WTC11 (cell line): ENCODE data around the gene SINHCAF. TPM values are rescaled to one million over a fixed set of nuclear protein-coding genes. Genes with fewer than 3 reads are reported as not detected.

Experiments used
- ATAC-seq: fragments of 200-7000 bp; cut with Tn5 transposase; 2 replicates; pipeline ENCODE4 v1.10.0; 2021; ENCODE audit warnings: mild to moderate bottlenecking, moderate library complexity
- CTCF ChIA-PET: fragments of 300-600 bp; sonication (Branson Sonifier 250); formaldehyde crosslinking; loops from one replicate; lab custom pipeline; 2021; ENCODE audit warnings: antibody characterized with exemption; lab: Charles Lee
- POLR2A ChIA-PET: fragments of 350-600 bp; sonication (Branson Sonifier 250); formaldehyde crosslinking; loops from one replicate; lab custom pipeline; 2021; ENCODE audit warnings: antibody characterized with exemption; lab: Charles Lee
- DNase-seq: peaks from one replicate; pipeline ENCODE4 v3.0.0; 2021; ENCODE audit warnings: low spot score
- H3K27ac Mint-ChIP-seq: 2 replicates; pipeline ENCODE4 v1.8.0; 2021; ENCODE audit warnings: mixed read lengths
- H3K27me3 Mint-ChIP-seq: 2 replicates; pipeline ENCODE4 v1.8.0; 2021; ENCODE audit warnings: low read depth, mild to moderate bottlenecking, moderate library complexity, mixed read lengths
- H3K36me3 Mint-ChIP-seq: 2 replicates; pipeline ENCODE4 v1.8.0; 2021; ENCODE audit warnings: mixed read lengths
- H3K4me1 Mint-ChIP-seq: 2 replicates; pipeline ENCODE4 v1.8.0; 2022; ENCODE audit warnings: mixed read lengths
- H3K4me3 Mint-ChIP-seq: 2 replicates; pipeline ENCODE4 v1.8.0; 2021; ENCODE audit warnings: mild to moderate bottlenecking, moderate library complexity, mixed read lengths
- H3K9me3 Mint-ChIP-seq: 2 replicates; pipeline ENCODE4 v1.8.0; 2021; ENCODE audit warnings: mixed read lengths
- CREB1 ChIP-seq: sonication (generic); formaldehyde crosslinking; IDR thresholded peaks from 2 replicates; pipeline ENCODE4 v1.8.0; 2023; ENCODE audit warnings: mild to moderate bottlenecking, missing genetic modification reagents
- ELF4 ChIP-seq: sonication (generic); formaldehyde crosslinking; IDR thresholded peaks from 2 replicates; pipeline ENCODE4 v1.8.1; 2022; ENCODE audit warnings: low read depth, mild to moderate bottlenecking, moderate library complexity, missing genetic modification reagents
- ETV6 ChIP-seq: sonication (generic); formaldehyde crosslinking; IDR thresholded peaks from 2 replicates; pipeline ENCODE4 v1.8.1; 2022; ENCODE audit warnings: mild to moderate bottlenecking, missing genetic modification reagents
- FOXJ3 ChIP-seq: sonication (generic); formaldehyde crosslinking; IDR thresholded peaks from 2 replicates; pipeline ENCODE4 v1.9.0; 2021; ENCODE audit warnings: missing genetic modification reagents, mild to moderate bottlenecking, borderline replicate concordance
- MYBL2 ChIP-seq: sonication (generic); formaldehyde crosslinking; IDR thresholded peaks from 2 replicates; pipeline ENCODE4 v1.8.1; 2023; ENCODE audit warnings: mild to moderate bottlenecking, moderate library complexity, missing genetic modification reagents
- NFATC4 ChIP-seq: fragments of 250-450 bp; sonication (Bioruptor Pico); IDR thresholded peaks from 2 replicates; pipeline ENCODE4 v1.9.0; 2021; ENCODE audit warnings: mild to moderate bottlenecking
- NR3C1 ChIP-seq: sonication (generic); formaldehyde crosslinking; conservative IDR thresholded peaks from 2 replicates; pipeline ENCODE4 v1.8.1; 2023; ENCODE audit warnings: low read depth, mild to moderate bottlenecking, missing genetic modification reagents
- PRRX2 ChIP-seq: fragments of 250-450 bp; sonication (Bioruptor Pico); IDR thresholded peaks from 2 replicates; pipeline ENCODE4 v1.8.0; 2021; ENCODE audit warnings: mild to moderate bottlenecking
- SMAD3 ChIP-seq: sonication (generic); formaldehyde crosslinking; IDR thresholded peaks from 2 replicates; pipeline ENCODE4 v1.8.0; 2022; ENCODE audit warnings: missing genetic modification reagents, mild to moderate bottlenecking, borderline replicate concordance
- ZNF219 ChIP-seq: sonication (generic); formaldehyde crosslinking; IDR thresholded peaks from 2 replicates; pipeline ENCODE4 v1.8.0; 2023; ENCODE audit warnings: missing genetic modification reagents, mild to moderate bottlenecking, borderline replicate concordance
- ZNF671 ChIP-seq: fragments of 250-450 bp; sonication (Bioruptor Pico); IDR thresholded peaks from 2 replicates; pipeline ENCODE4 v1.8.0; 2021; ENCODE audit warnings: mild to moderate bottlenecking
- total RNA-seq: library from RNA; stranded (reverse); gene quantifications from 3 replicates; pipeline ENCODE4 v1.2.3, GENCODE V29; 2021
- TF ChIP-seq, protein P1 (sequence below): sonication (generic); formaldehyde crosslinking; IDR thresholded peaks from 2 replicates; pipeline ENCODE4 v1.8.0; 2022; ENCODE audit warnings: mild to moderate bottlenecking, missing genetic modification reagents
- TF ChIP-seq, protein P2 (sequence below): sonication (generic); formaldehyde crosslinking; IDR thresholded peaks from 2 replicates; pipeline ENCODE4 v1.8.0; 2023; ENCODE audit warnings: missing genetic modification reagents
- TF ChIP-seq, protein P3 (sequence below): sonication (generic); formaldehyde crosslinking; IDR thresholded peaks from 2 replicates; pipeline ENCODE4 v1.8.0; 2022; ENCODE audit warnings: mild to moderate bottlenecking, missing genetic modification reagents
- TF ChIP-seq, protein P4 (sequence below): sonication (generic); formaldehyde crosslinking; IDR thresholded peaks from 2 replicates; pipeline ENCODE4 v1.8.1; 2022; ENCODE audit warnings: low read depth, missing genetic modification reagents, borderline replicate concordance
- TF ChIP-seq, protein P5 (sequence below): sonication (generic); formaldehyde crosslinking; IDR thresholded peaks from 2 replicates; pipeline ENCODE4 v1.8.1; 2023; ENCODE audit warnings: mild to moderate bottlenecking, moderate library complexity, missing genetic modification reagents
- TF ChIP-seq, protein P6 (sequence below): sonication (generic); formaldehyde crosslinking; IDR thresholded peaks from 2 replicates; pipeline ENCODE4 v1.8.0; 2023; ENCODE audit warnings: missing genetic modification reagents, mild to moderate bottlenecking, borderline replicate concordance
- TF ChIP-seq, protein P7 (sequence below): sonication (generic); formaldehyde crosslinking; IDR thresholded peaks from 2 replicates; pipeline ENCODE4 v1.8.1; 2023; ENCODE audit warnings: mild to moderate bottlenecking, missing genetic modification reagents, moderate library complexity
- TF ChIP-seq, protein P8 (sequence below): fragments of 250-450 bp; sonication (Bioruptor Pico); IDR thresholded peaks from 2 replicates; pipeline ENCODE4 v1.9.0; 2021; ENCODE audit warnings: mild to moderate bottlenecking, borderline replicate concordance

The SINHCAF gene
- total RNA-seq, 1 experiment from 2014 or later: 407 TPM

DNA sequence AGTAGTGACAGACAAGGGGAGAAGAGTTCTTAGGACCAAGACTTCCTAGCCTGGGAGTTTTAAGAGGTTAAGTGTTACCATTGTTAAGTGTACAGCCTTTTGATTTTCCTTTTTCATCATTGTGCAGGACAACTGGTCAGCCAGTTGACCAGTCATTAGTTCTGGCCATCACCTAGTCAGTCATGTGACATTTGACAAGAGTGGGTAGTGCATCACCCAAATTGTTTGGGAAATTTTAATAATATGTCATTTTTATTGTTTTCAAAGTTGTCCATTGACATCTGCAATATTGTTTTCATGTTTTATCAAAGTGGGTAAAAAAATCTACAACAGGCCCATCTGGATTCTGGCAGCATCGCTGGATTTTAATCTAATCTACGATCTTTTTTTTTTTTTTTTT, 15.5 kb downstream of the SINHCAF start:
- H3K9me3 Mint-ChIP-seq: no peaks in the 10 kb centered on the region
- ATAC-seq (no peak), DNase-seq (no peak)
- no peaks in the 10 kb centered on the region for H3K27me3 Mint-ChIP-seq
- CTCF ChIA-PET: no interaction called here
- peaks cover 88% of the 10 kb centered on the region for H3K4me1 Mint-ChIP-seq
- TF ChIP-seq NFATC4 (CRISPR knock-in tag) (no peak), MYBL2 (CRISPR knock-in tag) (no peak), ETV6 (CRISPR knock-in tag) (no peak), FOXJ3 (no peak), ZNF671 (CRISPR knock-in tag) (no peak), CREB1 (no peak), ZNF219 (CRISPR knock-in tag) (no peak), SMAD3 (CRISPR knock-in tag) (no peak), NR3C1 (CRISPR knock-in tag) (no peak), ELF4 (CRISPR knock-in tag) (no peak), PRRX2 (CRISPR knock-in tag) (no peak)
- TF ChIP-seq, protein P1, sequence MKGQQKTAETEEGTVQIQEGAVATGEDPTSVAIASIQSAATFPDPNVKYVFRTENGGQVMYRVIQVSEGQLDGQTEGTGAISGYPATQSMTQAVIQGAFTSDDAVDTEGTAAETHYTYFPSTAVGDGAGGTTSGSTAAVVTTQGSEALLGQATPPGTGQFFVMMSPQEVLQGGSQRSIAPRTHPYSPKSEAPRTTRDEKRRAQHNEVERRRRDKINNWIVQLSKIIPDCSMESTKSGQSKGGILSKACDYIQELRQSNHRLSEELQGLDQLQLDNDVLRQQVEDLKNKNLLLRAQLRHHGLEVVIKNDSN: no peak
- TF ChIP-seq, protein P2, sequence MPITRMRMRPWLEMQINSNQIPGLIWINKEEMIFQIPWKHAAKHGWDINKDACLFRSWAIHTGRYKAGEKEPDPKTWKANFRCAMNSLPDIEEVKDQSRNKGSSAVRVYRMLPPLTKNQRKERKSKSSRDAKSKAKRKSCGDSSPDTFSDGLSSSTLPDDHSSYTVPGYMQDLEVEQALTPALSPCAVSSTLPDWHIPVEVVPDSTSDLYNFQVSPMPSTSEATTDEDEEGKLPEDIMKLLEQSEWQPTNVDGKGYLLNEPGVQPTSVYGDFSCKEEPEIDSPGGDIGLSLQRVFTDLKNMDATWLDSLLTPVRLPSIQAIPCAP: no peak
- TF ChIP-seq, protein P3, sequence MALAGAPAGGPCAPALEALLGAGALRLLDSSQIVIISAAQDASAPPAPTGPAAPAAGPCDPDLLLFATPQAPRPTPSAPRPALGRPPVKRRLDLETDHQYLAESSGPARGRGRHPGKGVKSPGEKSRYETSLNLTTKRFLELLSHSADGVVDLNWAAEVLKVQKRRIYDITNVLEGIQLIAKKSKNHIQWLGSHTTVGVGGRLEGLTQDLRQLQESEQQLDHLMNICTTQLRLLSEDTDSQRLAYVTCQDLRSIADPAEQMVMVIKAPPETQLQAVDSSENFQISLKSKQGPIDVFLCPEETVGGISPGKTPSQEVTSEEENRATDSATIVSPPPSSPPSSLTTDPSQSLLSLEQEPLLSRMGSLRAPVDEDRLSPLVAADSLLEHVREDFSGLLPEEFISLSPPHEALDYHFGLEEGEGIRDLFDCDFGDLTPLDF (CRISPR knock-in tag): no peak
- TF ChIP-seq, protein P4, sequence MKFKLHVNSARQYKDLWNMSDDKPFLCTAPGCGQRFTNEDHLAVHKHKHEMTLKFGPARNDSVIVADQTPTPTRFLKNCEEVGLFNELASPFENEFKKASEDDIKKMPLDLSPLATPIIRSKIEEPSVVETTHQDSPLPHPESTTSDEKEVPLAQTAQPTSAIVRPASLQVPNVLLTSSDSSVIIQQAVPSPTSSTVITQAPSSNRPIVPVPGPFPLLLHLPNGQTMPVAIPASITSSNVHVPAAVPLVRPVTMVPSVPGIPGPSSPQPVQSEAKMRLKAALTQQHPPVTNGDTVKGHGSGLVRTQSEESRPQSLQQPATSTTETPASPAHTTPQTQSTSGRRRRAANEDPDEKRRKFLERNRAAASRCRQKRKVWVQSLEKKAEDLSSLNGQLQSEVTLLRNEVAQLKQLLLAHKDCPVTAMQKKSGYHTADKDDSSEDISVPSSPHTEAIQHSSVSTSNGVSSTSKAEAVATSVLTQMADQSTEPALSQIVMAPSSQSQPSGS (CRISPR knock-in tag): no peak
- TF ChIP-seq, protein P5, sequence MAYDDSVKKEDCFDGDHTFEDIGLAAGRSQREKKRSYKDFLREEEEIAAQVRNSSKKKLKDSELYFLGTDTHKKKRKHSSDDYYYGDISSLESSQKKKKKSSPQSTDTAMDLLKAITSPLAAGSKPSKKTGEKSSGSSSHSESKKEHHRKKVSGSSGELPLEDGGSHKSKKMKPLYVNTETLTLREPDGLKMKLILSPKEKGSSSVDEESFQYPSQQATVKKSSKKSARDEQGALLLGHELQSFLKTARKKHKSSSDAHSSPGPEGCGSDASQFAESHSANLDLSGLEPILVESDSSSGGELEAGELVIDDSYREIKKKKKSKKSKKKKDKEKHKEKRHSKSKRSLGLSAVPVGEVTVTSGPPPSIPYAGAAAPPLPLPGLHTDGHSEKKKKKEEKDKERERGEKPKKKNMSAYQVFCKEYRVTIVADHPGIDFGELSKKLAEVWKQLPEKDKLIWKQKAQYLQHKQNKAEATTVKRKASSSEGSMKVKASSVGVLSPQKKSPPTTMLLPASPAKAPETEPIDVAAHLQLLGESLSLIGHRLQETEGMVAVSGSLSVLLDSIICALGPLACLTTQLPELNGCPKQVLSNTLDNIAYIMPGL (CRISPR knock-in tag): no peak
- POLR2A ChIA-PET: interaction anchor here (0.6 kb wide), 1 partner anchor 35 kb away, joined by 3 read pairs; no protein-coding TSS in a partner anchor
- H3K27ac Mint-ChIP-seq: peak overlapping the region; percentile 77; the same call in 1 of the 2 replicates
- no peak overlapping the region for H3K4me3 Mint-ChIP-seq
- H3K36me3 Mint-ChIP-seq: peaks cover 31% of the 10 kb centered on the region

DNA sequence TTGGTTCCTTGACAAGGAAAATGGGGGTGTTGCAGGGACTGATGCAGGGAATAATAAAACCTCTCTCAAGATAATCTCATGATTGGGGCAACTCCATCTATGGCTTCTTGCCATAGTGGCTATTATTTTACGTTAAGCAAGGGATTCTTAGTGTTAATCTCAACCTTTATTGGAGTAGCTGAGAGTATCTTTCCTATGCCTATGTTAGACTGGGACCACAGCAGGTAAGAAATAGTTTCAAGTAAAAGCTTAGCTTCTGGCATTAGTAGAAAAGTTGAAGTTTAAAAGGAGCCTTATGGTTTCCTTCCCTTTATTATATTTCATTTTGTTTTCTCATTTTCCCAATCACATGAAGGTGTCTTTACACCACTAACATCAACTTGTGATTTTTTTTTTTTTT, 16.7 kb downstream of the SINHCAF start:
- CTCF ChIA-PET: no interaction called here
- no peak for ATAC-seq
- peaks cover 37% of the 10 kb centered on the region for H3K36me3 Mint-ChIP-seq
- TF ChIP-seq, protein P6, sequence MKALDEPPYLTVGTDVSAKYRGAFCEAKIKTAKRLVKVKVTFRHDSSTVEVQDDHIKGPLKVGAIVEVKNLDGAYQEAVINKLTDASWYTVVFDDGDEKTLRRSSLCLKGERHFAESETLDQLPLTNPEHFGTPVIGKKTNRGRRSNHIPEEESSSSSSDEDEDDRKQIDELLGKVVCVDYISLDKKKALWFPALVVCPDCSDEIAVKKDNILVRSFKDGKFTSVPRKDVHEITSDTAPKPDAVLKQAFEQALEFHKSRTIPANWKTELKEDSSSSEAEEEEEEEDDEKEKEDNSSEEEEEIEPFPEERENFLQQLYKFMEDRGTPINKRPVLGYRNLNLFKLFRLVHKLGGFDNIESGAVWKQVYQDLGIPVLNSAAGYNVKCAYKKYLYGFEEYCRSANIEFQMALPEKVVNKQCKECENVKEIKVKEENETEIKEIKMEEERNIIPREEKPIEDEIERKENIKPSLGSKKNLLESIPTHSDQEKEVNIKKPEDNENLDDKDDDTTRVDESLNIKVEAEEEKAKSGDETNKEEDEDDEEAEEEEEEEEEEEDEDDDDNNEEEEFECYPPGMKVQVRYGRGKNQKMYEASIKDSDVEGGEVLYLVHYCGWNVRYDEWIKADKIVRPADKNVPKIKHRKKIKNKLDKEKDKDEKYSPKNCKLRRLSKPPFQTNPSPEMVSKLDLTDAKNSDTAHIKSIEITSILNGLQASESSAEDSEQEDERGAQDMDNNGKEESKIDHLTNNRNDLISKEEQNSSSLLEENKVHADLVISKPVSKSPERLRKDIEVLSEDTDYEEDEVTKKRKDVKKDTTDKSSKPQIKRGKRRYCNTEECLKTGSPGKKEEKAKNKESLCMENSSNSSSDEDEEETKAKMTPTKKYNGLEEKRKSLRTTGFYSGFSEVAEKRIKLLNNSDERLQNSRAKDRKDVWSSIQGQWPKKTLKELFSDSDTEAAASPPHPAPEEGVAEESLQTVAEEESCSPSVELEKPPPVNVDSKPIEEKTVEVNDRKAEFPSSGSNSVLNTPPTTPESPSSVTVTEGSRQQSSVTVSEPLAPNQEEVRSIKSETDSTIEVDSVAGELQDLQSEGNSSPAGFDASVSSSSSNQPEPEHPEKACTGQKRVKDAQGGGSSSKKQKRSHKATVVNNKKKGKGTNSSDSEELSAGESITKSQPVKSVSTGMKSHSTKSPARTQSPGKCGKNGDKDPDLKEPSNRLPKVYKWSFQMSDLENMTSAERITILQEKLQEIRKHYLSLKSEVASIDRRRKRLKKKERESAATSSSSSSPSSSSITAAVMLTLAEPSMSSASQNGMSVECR: no peak
- TF ChIP-seq, protein P7, sequence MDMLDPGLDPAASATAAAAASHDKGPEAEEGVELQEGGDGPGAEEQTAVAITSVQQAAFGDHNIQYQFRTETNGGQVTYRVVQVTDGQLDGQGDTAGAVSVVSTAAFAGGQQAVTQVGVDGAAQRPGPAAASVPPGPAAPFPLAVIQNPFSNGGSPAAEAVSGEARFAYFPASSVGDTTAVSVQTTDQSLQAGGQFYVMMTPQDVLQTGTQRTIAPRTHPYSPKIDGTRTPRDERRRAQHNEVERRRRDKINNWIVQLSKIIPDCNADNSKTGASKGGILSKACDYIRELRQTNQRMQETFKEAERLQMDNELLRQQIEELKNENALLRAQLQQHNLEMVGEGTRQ (CRISPR knock-in tag): no peak
- TF ChIP-seq, protein P8, sequence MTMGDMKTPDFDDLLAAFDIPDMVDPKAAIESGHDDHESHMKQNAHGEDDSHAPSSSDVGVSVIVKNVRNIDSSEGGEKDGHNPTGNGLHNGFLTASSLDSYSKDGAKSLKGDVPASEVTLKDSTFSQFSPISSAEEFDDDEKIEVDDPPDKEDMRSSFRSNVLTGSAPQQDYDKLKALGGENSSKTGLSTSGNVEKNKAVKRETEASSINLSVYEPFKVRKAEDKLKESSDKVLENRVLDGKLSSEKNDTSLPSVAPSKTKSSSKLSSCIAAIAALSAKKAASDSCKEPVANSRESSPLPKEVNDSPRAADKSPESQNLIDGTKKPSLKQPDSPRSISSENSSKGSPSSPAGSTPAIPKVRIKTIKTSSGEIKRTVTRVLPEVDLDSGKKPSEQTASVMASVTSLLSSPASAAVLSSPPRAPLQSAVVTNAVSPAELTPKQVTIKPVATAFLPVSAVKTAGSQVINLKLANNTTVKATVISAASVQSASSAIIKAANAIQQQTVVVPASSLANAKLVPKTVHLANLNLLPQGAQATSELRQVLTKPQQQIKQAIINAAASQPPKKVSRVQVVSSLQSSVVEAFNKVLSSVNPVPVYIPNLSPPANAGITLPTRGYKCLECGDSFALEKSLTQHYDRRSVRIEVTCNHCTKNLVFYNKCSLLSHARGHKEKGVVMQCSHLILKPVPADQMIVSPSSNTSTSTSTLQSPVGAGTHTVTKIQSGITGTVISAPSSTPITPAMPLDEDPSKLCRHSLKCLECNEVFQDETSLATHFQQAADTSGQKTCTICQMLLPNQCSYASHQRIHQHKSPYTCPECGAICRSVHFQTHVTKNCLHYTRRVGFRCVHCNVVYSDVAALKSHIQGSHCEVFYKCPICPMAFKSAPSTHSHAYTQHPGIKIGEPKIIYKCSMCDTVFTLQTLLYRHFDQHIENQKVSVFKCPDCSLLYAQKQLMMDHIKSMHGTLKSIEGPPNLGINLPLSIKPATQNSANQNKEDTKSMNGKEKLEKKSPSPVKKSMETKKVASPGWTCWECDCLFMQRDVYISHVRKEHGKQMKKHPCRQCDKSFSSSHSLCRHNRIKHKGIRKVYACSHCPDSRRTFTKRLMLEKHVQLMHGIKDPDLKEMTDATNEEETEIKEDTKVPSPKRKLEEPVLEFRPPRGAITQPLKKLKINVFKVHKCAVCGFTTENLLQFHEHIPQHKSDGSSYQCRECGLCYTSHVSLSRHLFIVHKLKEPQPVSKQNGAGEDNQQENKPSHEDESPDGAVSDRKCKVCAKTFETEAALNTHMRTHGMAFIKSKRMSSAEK (CRISPR knock-in tag): no peak
- TF ChIP-seq, all 79 proteins: peak for 0
- H3K9me3 Mint-ChIP-seq: no peaks in the 10 kb centered on the region
- no peaks in the 10 kb centered on the region for H3K27me3 Mint-ChIP-seq
- POLR2A ChIA-PET: interaction anchor here (0.6 to 0.7 kb wide), 3 partner anchors 61 to 695 kb away, joined by 3 to 7 read pairs (median 6); no protein-coding TSS in a partner anchor
- H3K4me1 Mint-ChIP-seq: peaks cover 85% of the 10 kb centered on the region
- no peak for DNase-seq
- no peak overlapping the region for H3K4me3 Mint-ChIP-seq
- H3K27ac Mint-ChIP-seq: peak overlapping the region; percentile 43; the same call in 1 of the 2 replicates
